Stimulated activated CD8-positive, alpha-beta memory T cell treated with anti-CD3 and anti-CD28 coated beads, Interleukin-12 subunit alpha, Interleukin-12 subunit beta, amount 100 ng/mL, for 4 hours (primary cell): ENCODE data around the gene POLR2J3.
"Not testable (repeated sequence)": the region's sequence is repeated elsewhere in the genome, so short reads cannot be mapped to it uniquely, and the experiment has no call there.

ENCODE experiments used
- DNase-seq: peaks from one replicate; pipeline ENCODE4 v3.0.0-alpha.2; 2020; ENCODE audit warnings: low read depth

Gene POLR2J3

GRCh38 chr7:102520797-102521196 lies 51.6 kb downstream of the POLR2J3 start:
- not testable (repeated sequence) for DNase-seq

- DNase-seq: not testable (repeated sequence)
These were observed 54.7 kb downstream of the POLR2J3 start, which contains the start of gene RASA4B for GRCh38 chr7:102517550-102518147. Gene RASA4B, minus strand, starts transcription at chr7:102517777. Its CDS starts 67 bp downstream, at chr7:102517710.
